ENCODE data around the gene IGF2BP2. TPM values are rescaled to one million over a fixed set of nuclear protein-coding genes. Genes with fewer than 3 reads are reported as not detected.
A peak's percentile ranks its signal among the peaks of the same experiment; 100 is the strongest.

Gene IGF2BP2
- total RNA-seq, 1 experiment from 2014 or later: 154 TPM

DNA sequence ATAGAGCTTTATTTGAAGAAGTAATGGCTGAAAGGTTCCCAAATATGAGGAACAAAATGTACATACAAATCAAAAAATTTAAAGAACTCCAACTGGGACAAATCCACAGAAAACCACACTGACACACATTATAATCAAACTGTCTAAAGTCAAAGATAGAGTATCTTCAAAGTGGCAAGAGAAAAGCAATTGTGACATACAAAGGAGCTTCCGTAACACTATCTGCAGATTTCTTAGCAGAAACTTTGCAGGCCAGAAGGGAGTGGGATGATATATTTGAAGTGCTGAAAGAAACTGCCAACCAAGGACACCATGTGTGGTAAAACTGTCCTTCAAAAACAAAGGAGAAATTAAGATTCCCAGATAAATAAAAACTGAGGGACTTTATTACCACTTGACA, 146.8 kb downstream of the IGF2BP2 start:
- BruUV-seq (replicated peaks): no TSS peak
- TF ChIP-seq, protein P1, sequence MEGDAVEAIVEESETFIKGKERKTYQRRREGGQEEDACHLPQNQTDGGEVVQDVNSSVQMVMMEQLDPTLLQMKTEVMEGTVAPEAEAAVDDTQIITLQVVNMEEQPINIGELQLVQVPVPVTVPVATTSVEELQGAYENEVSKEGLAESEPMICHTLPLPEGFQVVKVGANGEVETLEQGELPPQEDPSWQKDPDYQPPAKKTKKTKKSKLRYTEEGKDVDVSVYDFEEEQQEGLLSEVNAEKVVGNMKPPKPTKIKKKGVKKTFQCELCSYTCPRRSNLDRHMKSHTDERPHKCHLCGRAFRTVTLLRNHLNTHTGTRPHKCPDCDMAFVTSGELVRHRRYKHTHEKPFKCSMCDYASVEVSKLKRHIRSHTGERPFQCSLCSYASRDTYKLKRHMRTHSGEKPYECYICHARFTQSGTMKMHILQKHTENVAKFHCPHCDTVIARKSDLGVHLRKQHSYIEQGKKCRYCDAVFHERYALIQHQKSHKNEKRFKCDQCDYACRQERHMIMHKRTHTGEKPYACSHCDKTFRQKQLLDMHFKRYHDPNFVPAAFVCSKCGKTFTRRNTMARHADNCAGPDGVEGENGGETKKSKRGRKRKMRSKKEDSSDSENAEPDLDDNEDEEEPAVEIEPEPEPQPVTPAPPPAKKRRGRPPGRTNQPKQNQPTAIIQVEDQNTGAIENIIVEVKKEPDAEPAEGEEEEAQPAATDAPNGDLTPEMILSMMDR (IDR thresholded peaks at IDR 0.05; ENCODE audit: unreplicated experiment): no peak
- peaks cover 82% of the 10 kb centered on the region for H3K36me3 Mint-ChIP-seq (ENCODE audit: insufficient read depth, unreplicated experiment)
- H3K4me3 Mint-ChIP-seq (ENCODE audit: unreplicated experiment): no peak overlapping the region
- no peaks in the 10 kb centered on the region for H3K27me3 Mint-ChIP-seq (ENCODE audit: insufficient read depth, unreplicated experiment)
- ChIA-PET POLR2A (interaction anchor here (0.8 to 2.1 kb wide), 19 partner anchors 8 to 265 kb away, joined by 3 to 16 read pairs (median 5); partner anchors contain the start of genes IGF2BP2 and SENP2), CTCF (interaction anchor here (0.6 to 9.7 kb wide), 25 partner anchors 14 to 864 kb away, joined by 3 to 94 read pairs (median 4); no protein-coding TSS in a partner anchor)
- peaks cover 8% of the 10 kb centered on the region for H3K4me1 Mint-ChIP-seq (ENCODE audit: insufficient read depth, unreplicated experiment)
- peak overlapping the region; percentile 63 for H3K27ac Mint-ChIP-seq (ENCODE audit: low read depth, unreplicated experiment)
- H3K9me3 Mint-ChIP-seq (ENCODE audit: unreplicated experiment): no peaks in the 10 kb centered on the region
- DNase-seq (ENCODE audit: unreplicated experiment): no peak
- intact Hi-C loops (cut with micrococcal nuclease): no loop called here

DNA sequence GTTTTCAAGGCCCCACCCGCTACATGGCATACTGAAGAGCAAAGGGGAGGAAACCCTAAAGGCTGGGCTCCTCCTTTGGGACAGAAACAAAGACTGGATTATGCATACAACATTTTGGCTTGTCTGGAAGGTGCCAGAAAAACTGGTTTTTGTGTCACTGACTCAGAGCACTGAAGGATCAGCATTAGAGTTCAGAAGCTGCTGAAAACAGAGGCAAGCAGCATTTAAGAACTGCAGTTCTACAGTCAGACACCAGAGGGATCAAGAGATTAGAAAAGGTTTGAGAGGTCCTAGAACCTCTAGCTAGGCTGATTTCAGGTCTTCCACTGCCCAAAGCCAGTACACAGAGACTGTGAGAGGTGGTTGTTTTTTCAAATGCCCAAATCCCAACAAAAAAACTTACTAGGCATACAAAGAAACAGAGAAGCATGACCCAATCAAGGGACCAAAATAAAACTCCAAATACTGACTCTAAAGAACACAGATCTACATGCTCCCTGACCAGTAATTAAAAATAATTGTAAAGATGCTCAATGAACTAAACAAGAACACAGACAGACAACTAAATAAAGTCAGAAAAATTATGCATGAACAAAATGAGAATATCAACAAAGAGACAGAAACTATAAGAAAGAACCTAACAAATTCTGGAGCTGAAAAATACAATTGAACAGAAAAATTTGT, 147.6 kb downstream of the IGF2BP2 start:
- Mint-ChIP-seq H3K27ac (ENCODE audit: low read depth, unreplicated experiment) (peak overlapping the region; percentile 63), H3K4me3 (ENCODE audit: unreplicated experiment) (no peak overlapping the region), H3K9me3 (ENCODE audit: unreplicated experiment) (no peaks in the 10 kb centered on the region), H3K36me3 (ENCODE audit: insufficient read depth, unreplicated experiment) (peaks cover 82% of the 10 kb centered on the region), H3K27me3 (ENCODE audit: insufficient read depth, unreplicated experiment) (no peaks in the 10 kb centered on the region), H3K4me1 (ENCODE audit: insufficient read depth, unreplicated experiment) (peaks cover 8% of the 10 kb centered on the region)
- DNase-seq (ENCODE audit: unreplicated experiment): peak; percentile 79
- ChIA-PET POLR2A (interaction anchor here (0.7 to 2.1 kb wide), 19 partner anchors 8 to 266 kb away, joined by 3 to 16 read pairs (median 5); partner anchors contain the start of genes IGF2BP2 and SENP2), CTCF (interaction anchor here (0.6 to 9.7 kb wide), 30 partner anchors 12 to 863 kb away, joined by 3 to 94 read pairs (median 4); no protein-coding TSS in a partner anchor)
- BruUV-seq (replicated peaks): no TSS peak
- TF ChIP-seq, protein P1 (IDR thresholded peaks at IDR 0.05; ENCODE audit: unreplicated experiment): peak; percentile 70
- intact Hi-C loops (cut with micrococcal nuclease): loop anchor here (1.0 to 2.0 kb wide), 4 partner anchors 52 to 230 kb away; no protein-coding TSS in a partner anchor

DNA sequence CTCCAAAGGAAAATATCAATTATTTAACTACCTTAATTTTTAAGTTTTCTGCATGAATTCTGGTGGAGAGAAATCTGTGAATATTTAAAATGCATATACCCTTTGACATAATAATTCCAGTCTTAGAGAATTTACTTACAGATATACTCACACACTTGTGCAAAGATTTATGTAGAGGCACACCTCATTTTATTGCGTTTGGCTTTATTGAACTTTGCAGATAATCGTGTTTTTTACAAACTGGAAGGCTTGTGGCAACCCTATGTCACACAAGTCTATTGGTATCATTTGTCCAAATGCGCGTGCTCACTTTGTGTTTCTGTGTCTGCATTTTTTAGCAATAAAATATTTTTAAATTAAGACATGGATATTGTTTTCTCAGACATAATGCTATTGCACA, 157.3 kb downstream of the IGF2BP2 start:
- BruUV-seq (replicated peaks): no TSS peak
- intact Hi-C loops (cut with micrococcal nuclease): no loop called here
- POLR2A ChIA-PET: interaction anchor here (0.7 to 1.6 kb wide), 2 partner anchors 10 to 232 kb away, joined by 3 read pairs; no protein-coding TSS in a partner anchor

DNA sequence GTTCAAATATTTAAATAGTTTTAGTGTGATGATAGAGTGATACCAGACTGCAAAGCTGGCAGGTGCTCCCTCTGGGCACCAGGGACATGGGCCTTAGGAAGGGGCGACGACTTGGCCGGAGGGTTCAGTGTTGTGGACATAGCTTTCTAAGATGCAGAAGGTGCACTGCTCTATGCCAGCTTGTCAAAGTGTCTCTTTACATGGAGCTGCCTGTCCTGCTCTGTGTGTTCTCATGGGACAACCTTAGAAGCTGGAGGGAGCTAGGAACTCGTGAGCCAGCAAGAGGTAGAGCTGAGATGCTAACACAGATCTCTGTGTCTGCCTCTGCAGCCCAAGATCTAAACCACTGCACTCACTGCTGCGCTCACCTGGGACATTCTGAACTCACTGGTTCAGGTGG, 160.9 kb downstream of the IGF2BP2 start:
- Mint-ChIP-seq H3K27me3 (ENCODE audit: insufficient read depth, unreplicated experiment) (no peaks in the 10 kb centered on the region), H3K36me3 (ENCODE audit: insufficient read depth, unreplicated experiment) (peaks cover 93% of the 10 kb centered on the region), H3K4me1 (ENCODE audit: insufficient read depth, unreplicated experiment) (peaks cover 22% of the 10 kb centered on the region), H3K27ac (ENCODE audit: low read depth, unreplicated experiment) (no peak overlapping the region), H3K9me3 (ENCODE audit: unreplicated experiment) (no peaks in the 10 kb centered on the region), H3K4me3 (ENCODE audit: unreplicated experiment) (no peak overlapping the region)
- ChIA-PET POLR2A (interaction anchor here (0.6 kb wide), 1 partner anchor 14 kb away, joined by 5 read pairs; no protein-coding TSS in a partner anchor), CTCF (interaction anchor here (0.9 to 1.5 kb wide), 4 partner anchors 14 to 104 kb away, joined by 3 to 8 read pairs (median 4); no protein-coding TSS in a partner anchor)
- intact Hi-C loops (cut with micrococcal nuclease): no loop called here
- BruUV-seq (replicated peaks): no TSS peak
- no peak for DNase-seq (ENCODE audit: unreplicated experiment)
- TF ChIP-seq, protein P1 (IDR thresholded peaks at IDR 0.05; ENCODE audit: unreplicated experiment): no peak

More for the DNA sequence above, 157.3 kb downstream of the IGF2BP2 start:
- CTCF ChIA-PET: no interaction called here
- peak overlapping the region; percentile 23 for H3K27ac Mint-ChIP-seq (ENCODE audit: low read depth, unreplicated experiment)
- no peaks in the 10 kb centered on the region for H3K27me3 Mint-ChIP-seq (ENCODE audit: insufficient read depth, unreplicated experiment)
- no peak for DNase-seq (ENCODE audit: unreplicated experiment)
- no peaks in the 10 kb centered on the region for H3K4me1 Mint-ChIP-seq (ENCODE audit: insufficient read depth, unreplicated experiment)
- TF ChIP-seq, protein P1 (IDR thresholded peaks at IDR 0.05; ENCODE audit: unreplicated experiment): no peak
- H3K4me3 Mint-ChIP-seq (ENCODE audit: unreplicated experiment): no peak overlapping the region
- peaks cover 97% of the 10 kb centered on the region for H3K36me3 Mint-ChIP-seq (ENCODE audit: insufficient read depth, unreplicated experiment)
- no peaks in the 10 kb centered on the region for H3K9me3 Mint-ChIP-seq (ENCODE audit: unreplicated experiment)

Measured in MCF 10A (cell line).